HG02938 (cell line): ENCODE results near the gene ST6GALNAC1.
"Not testable (repeated sequence)": the region's sequence is repeated elsewhere in the genome, so short reads cannot be mapped to it uniquely, and the experiment has no call there.

ENCODE experiments used
- ATAC-seq: cut with Tn5 transposase; IDR thresholded peaks from one replicate; pipeline ENCODE4 v1.9.1; 2021; ENCODE audit warnings: mild to moderate bottlenecking, moderate library complexity; ENCODE audit not compliant: unreplicated experiment

The ST6GALNAC1 gene

GRCh38 chr17:76645481-76645880, 1.9 kb upstream of the ST6GALNAC1 start:
- ATAC-seq, result no peak

DNA sequence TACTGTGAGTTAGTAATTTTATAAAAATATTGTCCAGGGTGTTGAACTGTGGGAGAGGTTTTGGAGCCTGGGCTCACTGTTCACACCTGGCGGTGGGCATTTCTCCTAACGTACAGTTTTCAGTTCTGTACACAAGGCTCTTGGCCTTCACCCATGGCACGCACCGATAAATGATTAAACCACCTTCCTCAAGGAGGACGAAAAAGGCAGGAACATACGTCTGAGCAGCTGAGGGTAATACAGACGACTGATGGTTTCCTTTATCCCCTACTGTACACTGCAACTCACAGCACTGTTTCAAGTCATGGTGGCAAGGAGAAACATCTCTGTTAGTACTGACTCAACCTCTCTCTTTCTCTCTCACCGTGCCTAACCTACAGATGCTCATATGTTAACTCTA, 1.4 kb upstream of the ST6GALNAC1 start:
- no peak for ATAC-seq

GRCh38 chr17:76642994-76643393, 563 bp downstream of the ST6GALNAC1 start:
- no peak for ATAC-seq

DNA sequence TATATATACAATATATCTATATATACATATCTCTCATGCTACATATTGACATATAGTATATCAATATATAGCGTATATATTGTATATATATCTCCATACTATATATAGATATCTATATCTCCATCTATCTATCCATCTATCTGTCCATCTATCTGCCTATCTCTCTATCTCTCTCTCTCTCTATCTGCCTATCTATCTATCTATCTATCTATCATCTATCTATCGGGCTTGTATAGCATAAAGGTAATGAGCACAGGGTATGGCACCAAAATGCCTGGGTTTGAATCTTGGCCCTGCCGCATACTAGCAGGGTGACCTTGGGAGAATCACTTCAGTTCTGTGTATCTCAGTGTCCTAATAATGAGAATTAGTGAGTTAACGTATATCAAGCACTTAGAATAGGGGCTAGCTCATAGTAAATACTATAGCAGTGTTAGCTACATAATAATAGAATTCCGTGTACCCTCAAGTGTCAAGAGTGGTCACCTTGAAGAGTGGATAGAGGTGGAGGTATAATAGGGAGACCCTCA, 1.5 kb downstream of the ST6GALNAC1 start:
- ATAC-seq, result no peak

GRCh38 chr17:76641501-76641900, 2.1 kb downstream of the ST6GALNAC1 start:
- no peak for ATAC-seq

- ATAC-seq, result no peak
Observed at GRCh38 chr17:76640550-76641380, 2.8 kb downstream of the ST6GALNAC1 start.

GRCh38 chr17:76638263-76638662, 5.3 kb downstream of the ST6GALNAC1 start:
- ATAC-seq, result no peak

- ATAC-seq, result not testable (repeated sequence)
Observed at GRCh38 chr17:76636486-76637206, 6.9 kb downstream of the ST6GALNAC1 start.

GRCh38 chr17:76635659-76636360, 7.7 kb downstream of the ST6GALNAC1 start:
- ATAC-seq, result no peak

GRCh38 chr17:76635039-76635438, 8.5 kb downstream of the ST6GALNAC1 start:
- ATAC-seq, result no peak

- no peak for ATAC-seq
Observed at GRCh38 chr17:76633628-76634328, 9.8 kb downstream of the ST6GALNAC1 start.

DNA sequence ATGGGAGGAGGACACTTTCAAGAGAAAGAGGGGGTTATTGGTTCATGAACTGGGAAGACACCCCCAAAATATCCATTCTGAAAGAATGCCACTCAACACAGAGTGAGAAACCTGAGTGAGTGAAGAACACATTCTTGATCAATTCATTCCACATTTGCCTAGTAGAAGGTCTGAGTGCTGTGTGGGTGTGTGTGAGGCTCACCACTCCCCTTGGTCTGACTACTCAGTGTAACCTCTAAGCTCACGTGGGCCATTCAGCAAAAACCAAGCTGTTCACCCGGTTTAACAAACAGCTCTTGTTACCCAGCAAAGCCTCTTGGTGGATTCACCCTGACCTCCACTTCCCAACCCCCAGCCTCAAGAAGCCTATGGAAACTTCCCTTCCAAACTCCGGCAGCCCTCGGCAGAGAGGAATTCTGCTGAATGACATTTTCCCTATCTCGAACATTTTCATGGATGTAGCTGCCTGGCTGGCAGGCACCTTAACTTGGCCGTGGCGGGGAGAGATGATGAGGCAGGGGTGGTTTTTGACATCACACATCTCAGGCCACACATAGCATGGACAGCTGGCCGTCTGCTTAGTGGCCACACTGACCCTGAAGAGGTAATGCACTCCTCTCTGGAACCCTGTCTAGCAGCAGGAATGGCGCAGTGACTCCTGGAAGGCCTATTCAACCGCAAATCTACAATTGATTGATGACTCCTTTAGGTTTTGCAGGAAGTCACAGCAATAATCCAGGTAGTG, 11.6 kb downstream of the ST6GALNAC1 start:
- no peak for ATAC-seq

DNA sequence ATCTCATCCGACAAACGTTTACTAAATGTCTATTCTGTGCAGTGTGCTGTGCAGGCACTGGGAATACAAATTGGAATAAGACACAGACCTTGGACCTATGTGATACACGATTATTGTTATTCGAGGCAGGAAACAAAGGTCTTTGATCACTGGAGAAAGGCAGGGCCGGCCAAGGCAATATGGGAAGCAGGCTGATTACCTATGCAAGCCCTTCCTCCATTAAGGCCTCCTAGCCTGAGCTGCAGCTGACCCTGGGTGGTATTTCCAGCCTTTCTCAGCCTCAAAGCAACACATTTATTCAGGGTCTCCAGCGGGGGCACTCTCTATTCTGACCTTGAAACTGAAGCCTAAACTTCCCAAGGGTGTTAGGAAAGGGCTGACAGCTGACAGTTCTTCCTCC, 13.4 kb downstream of the ST6GALNAC1 start:
- no peak for ATAC-seq

DNA sequence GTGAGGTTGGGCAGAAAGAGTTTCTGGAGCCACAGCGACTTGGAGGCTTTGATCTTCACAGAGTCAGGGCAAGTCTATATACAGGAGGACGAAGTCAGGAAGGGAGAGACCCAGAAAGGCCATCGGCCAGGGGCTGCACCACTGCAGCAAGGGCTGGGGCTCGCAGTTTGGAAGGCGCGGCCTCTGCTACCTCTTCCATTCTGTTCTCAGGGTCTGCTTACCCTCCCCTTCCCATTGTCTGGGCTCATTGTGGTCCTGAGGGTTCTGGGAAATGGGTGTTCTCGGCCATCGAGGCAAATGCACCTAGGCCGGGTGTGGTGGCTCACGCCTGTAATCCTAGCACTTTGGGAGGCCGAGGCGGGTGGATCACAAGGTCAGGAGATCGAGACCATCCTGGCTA, 16.0 kb downstream of the ST6GALNAC1 start:
- ATAC-seq, result no peak

- no peak for ATAC-seq
Observed at GRCh38 chr17:76626442-76626841, 17.1 kb downstream of the ST6GALNAC1 start.

DNA sequence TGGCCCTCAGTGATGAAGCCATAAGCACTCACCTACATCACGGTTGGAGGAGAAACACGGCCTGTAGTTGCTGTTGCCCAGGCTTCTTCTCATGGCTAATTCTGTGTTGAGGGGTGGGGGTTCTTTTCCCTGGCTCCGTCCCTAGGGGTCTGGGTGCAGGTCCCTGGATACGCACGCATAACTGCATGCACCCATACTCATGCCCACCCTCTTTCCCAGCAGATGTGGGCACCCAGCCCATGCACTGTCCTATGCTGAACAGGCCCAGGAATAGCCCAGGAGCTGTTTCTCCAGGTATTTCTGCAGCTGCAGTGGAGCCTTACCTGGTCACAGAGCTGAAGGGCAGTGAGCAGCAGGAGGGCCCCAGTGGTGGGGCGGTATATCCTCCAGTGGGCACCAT, 18.1 kb downstream of the ST6GALNAC1 start:
- no peak for ATAC-seq

- ATAC-seq, result no peak
Observed at GRCh38 chr17:76623271-76624146, 20.0 kb downstream of the ST6GALNAC1 start.

DNA sequence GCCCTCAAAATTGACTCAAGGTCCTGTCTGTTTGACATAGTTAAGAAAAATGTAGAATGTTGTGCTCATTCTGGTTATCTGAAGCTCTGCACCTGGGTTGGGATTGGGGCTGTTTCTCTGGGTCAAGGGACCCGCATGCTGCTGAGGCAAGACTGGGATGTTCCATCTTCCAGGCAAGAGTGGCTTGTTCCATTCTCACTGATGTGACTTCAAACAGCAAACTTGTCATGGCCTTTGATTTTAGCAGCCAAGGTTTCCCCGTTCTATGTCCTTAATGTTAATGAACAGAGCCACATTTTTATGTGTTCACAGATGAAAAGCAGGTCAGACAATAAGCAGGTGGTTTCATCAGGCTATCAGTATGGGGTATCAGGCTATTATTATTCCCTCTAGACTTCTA, 25.7 kb downstream of the ST6GALNAC1 start:
- no peak for ATAC-seq
